K562 (cell line): Measurements from ENCODE around the gene C16orf74. TPM values are rescaled to one million over a fixed set of nuclear protein-coding genes. Genes with fewer than 3 reads are reported as not detected.

ENCODE experiments used
- CREB3 ChIP-seq: fragments of 450-650 bp; conservative IDR thresholded peaks from 2 replicates; pipeline ENCODE4 v1.6.1; 2016; ENCODE audit warnings: missing genetic modification characterization, low read depth, mild to moderate bottlenecking, missing compliant biosample characterization, moderate library complexity
- CTCF ChIP-seq, 3 experiments: IDR thresholded peaks in 2 of 3; conservative IDR thresholded peaks in 1 of 3; 2 replicates each; pipeline ENCODE4 v1.5.1; 2011 to 2012; ENCODE audit warnings: low read length in 3 of 3, mild to moderate bottlenecking in 3 of 3, control low read depth in 2 of 3, improper control_type of control experiment in 1 of 3, inconsistent platforms in 1 of 3, low read depth in 1 of 3, mixed read lengths in 1 of 3, moderate library complexity in 1 of 3; ENCODE audit not compliant: insufficient read depth in 2 of 3
- ELF1 ChIP-seq: fragments of 200-800 bp; sonication (Bioruptor generic); IDR thresholded peaks from 2 replicates; pipeline ENCODE4 v1.6.1; 2016; ENCODE audit warnings: missing genetic modification characterization, missing compliant biosample characterization
- ETS1 ChIP-seq: conservative IDR thresholded peaks from 2 replicates; pipeline ENCODE4 v1.6.1; 2011; ENCODE audit warnings: low read depth, mild to moderate bottlenecking, low read length; ENCODE audit not compliant: control insufficient read depth
- HMGN3 ChIP-seq: IDR thresholded peaks from 2 replicates; pipeline ENCODE4 v1.6.1; 2011; ENCODE audit warnings: borderline replicate concordance, low read depth, mild to moderate bottlenecking, mixed read lengths, low read length; ENCODE audit not compliant: insufficient read length; ENCODE audit errors: extremely low read depth
- MXD1 ChIP-seq: fragments of 250-450 bp; sonication (Bioruptor Pico); IDR thresholded peaks from 2 replicates; pipeline ENCODE4 v1.8.0; 2021; ENCODE audit warnings: borderline replicate concordance, mild to moderate bottlenecking, moderate library complexity; ENCODE audit not compliant: poor library complexity, severe bottlenecking
- MYC ChIP-seq, 2 experiments: fragments of 250-450 bp in 1 of 2; sonication (Bioruptor Pico) in 1 of 2; IDR thresholded peaks; 2 replicates each; pipeline versions ENCODE4 v1.5.1 to v1.6.1; 2012 to 2021; ENCODE audit warnings: low read depth in 2 of 2, borderline replicate concordance in 1 of 2, improper control_type of control experiment in 1 of 2, low read length in 1 of 2, mild to moderate bottlenecking in 1 of 2, moderate library complexity in 1 of 2
- PCBP1 ChIP-seq: fragments of 200-400 bp; formaldehyde crosslinking; IDR thresholded peaks from 2 replicates; pipeline ENCODE4 v1.6.1; 2018; ENCODE audit warnings: mild to moderate bottlenecking, low read depth, low read length; ENCODE audit not compliant: poor library complexity, severe bottlenecking
- RBM17 ChIP-seq: fragments of 200-400 bp; formaldehyde crosslinking; IDR thresholded peaks from 2 replicates; pipeline ENCODE4 v1.6.1; 2017; ENCODE audit warnings: low read depth, mild to moderate bottlenecking, low read length, borderline replicate concordance
- SRSF9 ChIP-seq: fragments of 200-400 bp; formaldehyde crosslinking; IDR thresholded peaks from 2 replicates; pipeline ENCODE4 v1.6.1; 2017; ENCODE audit warnings: low read depth, low read length, borderline replicate concordance
- YY1 ChIP-seq, 3 experiments: IDR thresholded peaks; 2 replicates each; pipeline ENCODE4 v1.6.1; 2011; ENCODE audit warnings: low read length in 2 of 3, mild to moderate bottlenecking in 2 of 3, moderate library complexity in 2 of 3, borderline replicate concordance in 1 of 3, control low read depth in 1 of 3, low read depth in 1 of 3; ENCODE audit not compliant: insufficient read depth in 3 of 3, insufficient replicate concordance in 2 of 3, control insufficient read depth in 1 of 3, insufficient read length in 1 of 3; ENCODE audit errors: extremely low read depth in 1 of 3
- ZNF398 ChIP-seq: fragments of 250-450 bp; sonication (Bioruptor Pico); IDR thresholded peaks from 2 replicates; pipeline ENCODE4 v1.8.0; 2021; ENCODE audit warnings: moderate library complexity, mild to moderate bottlenecking, inconsistent platforms
- ZNF41 ChIP-seq: fragments of 250-450 bp; sonication (Bioruptor Pico); conservative IDR thresholded peaks from 2 replicates; pipeline ENCODE4 v1.4.0; 2020; ENCODE audit warnings: mild to moderate bottlenecking
- ZNF699 ChIP-seq: fragments of 250-450 bp; sonication (Bioruptor Pico); IDR thresholded peaks from 2 replicates; pipeline ENCODE4 v1.8.0; 2021; ENCODE audit warnings: mild to moderate bottlenecking, moderate library complexity; ENCODE audit not compliant: insufficient replicate concordance
- ZNF76 ChIP-seq: fragments of 250-450 bp; sonication (Bioruptor Pico); IDR thresholded peaks from 2 replicates; pipeline ENCODE4 v1.4.0; 2020; ENCODE audit warnings: mild to moderate bottlenecking, moderate library complexity, borderline replicate concordance
- ZNF780A ChIP-seq: fragments of 250-450 bp; sonication (Bioruptor Pico); IDR thresholded peaks from 2 replicates; pipeline ENCODE4 v1.5.0; 2021; ENCODE audit warnings: mild to moderate bottlenecking
- polyA plus RNA-seq, 8 experiments: library from polyadenylated mRNA; depleted of rRNA in 4 of 8; stranded (reverse) in 5 of 8; unstranded in 3 of 8; fragments of >200 nt; fragmentation: Nextera tagmentation in 2 of 8; fragmentation: Illumina TruSeq in 1 of 8; extraction: Ambion mirVana in 2 of 8; extraction: Trizol in 1 of 8; gene quantifications; 2 replicates each; pipeline versions ENCODE4 v1.2.1 to v1.2.3, GENCODE V29; 2011 to 2014; ENCODE audit warnings: inconsistent platforms in 1 of 8, missing spikeins in 1 of 8
- total RNA-seq, 7 experiments: library from RNA; depleted of rRNA in 6 of 7; stranded (reverse); fragments of >200 nt in 6 of 7; fragmentation: Illumina TruSeq in 2 of 7; extraction: Trizol in 2 of 7; gene quantifications; 2 replicates each; pipeline versions ENCODE4 v1.2.1 to v1.2.3, GENCODE V29; 2011 to 2021; ENCODE audit warnings: low replicate concordance in 1 of 7

Gene C16orf74
- total and polyA plus RNA-seq, 9 of the 15 experiments (the other 6 are each of a cell fraction or from before 2014, with no cell fraction given): not detected

- TF ChIP-seq ZNF699 (no peak), CREB3 (tag) (no peak), HMGN3 (peak; percentile 4), CTCF (IDR thresholded peaks at IDR 0.05 in 2 of 3, conservative IDR thresholded peaks at IDR 0.05 in 1 of 3; ENCODE audit: insufficient read depth in 2 of 3, low read depth in 1 of 3, low read length in 3 of 3) (0 out of 6 replicates have a peak, but pooled peaks of 1 of the 3 experiments have one; percentile 41), SRSF9 (no peak), ZNF398 (CRISPR knock-in tag) (no peak), ZNF41 (CRISPR knock-in tag) (no peak), MXD1 (no peak), MYC (IDR thresholded peaks at IDR 0.05; ENCODE audit: low read depth, low read length) (no peak), MYC (CRISPR knock-in tag; IDR thresholded peaks at IDR 0.05; ENCODE audit: borderline replicate concordance, low read depth) (peak; percentile 46; the same call in 1 of the 2 replicates), ZNF76 (CRISPR knock-in tag) (no peak), ZNF780A (CRISPR knock-in tag) (no peak), PCBP1 (peak; percentile 4), RBM17 (no peak), YY1 (IDR thresholded peaks at IDR 0.05; ENCODE audit: borderline replicate concordance in 1 of 3, control insufficient read depth in 1 of 3, extremely low read depth in 1 of 3, insufficient read depth in 3 of 3, insufficient read length in 1 of 3, insufficient replicate concordance in 2 of 3, low read depth in 1 of 3, low read length in 2 of 3) (peak in 1 of 3 experiments; percentile 22), ELF1 (tag) (no peak), ETS1 (0 out of 2 replicates have a peak, but pooled peaks have one; percentile 26)
Measured at GRCh38 chr16:85798901-85799496, 48.1 kb upstream of the C16orf74 start (continued).
